CD4-positive, alpha-beta T cell treated with Interferon alpha-2 for 1 hour (primary cell): ENCODE results near the gene SMG1.
"Not testable (repeated sequence)": the region's sequence is repeated elsewhere in the genome, so short reads cannot be mapped to it uniquely, and the experiment has no call there.

Experiments
- DNase-seq, 2 donors: peaks; one replicate each; pipeline ENCODE4 v3.0.0-alpha.2; 2020 to 2022

SMG1 gene

DNA sequence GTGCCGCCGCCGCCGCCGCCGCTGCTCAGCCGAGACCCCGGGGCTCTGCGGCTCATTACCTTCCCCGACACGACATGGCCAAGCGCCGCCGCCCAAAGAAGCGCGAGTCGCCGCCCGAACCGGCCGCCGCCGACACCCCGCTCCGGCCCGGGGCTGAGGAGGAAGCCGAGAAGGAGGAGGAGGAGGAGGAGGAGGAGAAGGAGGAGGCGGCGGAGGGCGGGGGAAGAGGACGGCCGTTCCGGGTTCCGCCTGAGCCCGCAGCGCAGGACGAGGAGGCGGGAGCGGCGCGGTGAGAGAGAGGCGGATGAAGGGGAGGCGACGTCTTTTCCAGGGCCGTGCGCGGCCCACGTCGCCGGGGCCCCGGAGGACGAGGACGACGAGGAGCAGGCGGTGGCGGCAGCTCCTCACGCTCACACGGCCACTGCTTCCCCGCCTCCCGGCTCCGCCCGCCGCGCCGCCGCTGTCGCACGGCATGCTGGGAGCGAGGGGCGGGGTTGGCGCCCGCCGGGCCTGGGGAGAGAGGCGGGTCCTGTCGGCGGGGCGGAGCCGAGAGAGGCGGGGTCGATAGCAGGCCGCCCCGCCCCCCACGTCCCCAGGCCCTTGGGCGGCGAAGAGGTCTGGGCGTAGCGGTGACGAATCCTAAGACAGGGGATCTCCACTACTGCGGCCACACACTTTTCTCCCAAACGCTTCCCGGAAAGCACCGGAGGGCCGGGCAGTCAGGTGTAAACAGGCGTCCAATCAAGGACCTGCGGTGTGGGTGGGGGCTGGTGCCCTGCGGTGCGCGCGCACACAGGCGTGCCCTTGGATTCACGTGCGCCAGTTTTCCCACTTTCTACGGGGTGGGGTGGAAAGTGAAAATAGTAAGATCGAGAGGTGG is at the start of gene SMG1:
SMG1 (minus strand) TSS at position 423 of the 880 bp plus-strand sequence; CDS start at position 56, 367 bp downstream.
- peak; percentile 94 to 95 for DNase-seq

DNA sequence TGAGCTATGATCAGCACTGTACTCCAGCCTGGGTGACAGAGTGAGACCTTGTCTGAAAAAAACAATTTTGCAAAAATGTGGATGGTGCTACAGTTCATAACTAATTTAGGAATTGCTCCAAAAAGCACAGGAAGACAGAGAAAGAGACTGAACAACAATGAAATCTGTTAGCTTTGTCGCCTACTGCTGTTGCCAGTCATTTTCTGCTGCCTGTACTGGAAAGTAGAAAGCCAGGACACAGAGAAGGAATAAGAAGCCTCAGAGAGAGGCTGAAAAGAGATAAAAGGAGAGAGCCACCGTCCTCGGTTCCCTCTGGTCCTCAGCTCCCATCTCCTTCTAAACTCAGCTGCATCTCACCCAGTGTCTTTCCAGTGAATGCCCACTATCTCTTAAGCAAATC is 48.9 kb upstream of the SMG1 start:
- no peak for DNase-seq

DNA sequence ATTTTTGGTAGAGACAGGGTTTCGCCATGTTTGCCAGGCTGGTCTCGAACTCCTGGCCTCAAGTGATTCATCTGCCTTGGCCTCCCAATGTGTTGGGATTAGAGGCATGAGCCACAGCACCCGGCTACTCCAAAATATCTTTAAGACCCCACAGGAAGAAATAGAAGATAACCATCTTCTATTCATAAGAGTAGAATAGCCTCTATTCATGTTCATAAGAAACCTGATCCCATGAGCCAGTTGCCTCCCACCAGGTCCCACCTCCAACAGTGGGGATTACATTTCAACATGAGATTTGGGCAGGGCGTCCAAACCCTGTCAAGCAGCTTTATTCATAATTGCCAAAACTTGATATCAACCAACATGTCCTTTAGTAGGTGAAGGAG is 43.6 kb upstream of the SMG1 start:
- DNase-seq, result no peak

DNA sequence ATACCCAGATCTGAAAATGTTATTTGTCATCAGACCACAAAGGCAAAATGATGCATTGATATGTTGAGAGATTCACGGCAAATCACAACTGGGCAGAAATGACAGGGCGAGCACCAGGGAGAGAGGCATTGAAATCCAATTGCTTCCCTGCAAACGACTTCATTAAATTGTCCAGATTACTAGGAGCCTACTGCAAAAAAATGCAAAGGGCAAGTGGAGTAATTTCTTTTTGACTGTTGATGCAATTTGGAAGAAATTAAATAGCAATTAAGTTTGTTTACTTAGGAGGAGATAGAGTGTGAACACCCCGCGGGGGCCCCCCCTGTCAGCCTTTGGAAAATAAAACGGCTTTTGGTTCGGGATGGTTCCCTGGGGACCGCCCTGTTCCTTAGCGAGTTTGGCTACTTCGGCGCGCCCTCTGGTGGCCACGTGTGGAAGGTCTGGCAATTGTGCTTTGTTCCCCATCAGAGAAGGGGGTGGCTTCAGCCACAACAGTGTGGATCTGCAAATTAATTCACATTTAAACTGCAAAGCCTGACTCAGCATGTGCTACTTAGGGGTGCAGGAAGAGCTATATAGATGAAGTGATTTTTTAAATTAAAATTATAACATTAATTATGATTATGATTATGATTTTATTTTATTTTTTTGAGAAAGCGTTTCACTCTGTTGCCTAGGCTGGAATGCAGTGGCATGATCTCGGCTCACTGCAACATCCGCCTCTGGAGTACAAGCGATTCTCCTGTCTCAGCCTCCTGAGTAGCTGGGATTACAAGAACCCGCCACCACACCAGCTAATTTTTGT is 43.0 kb upstream of the SMG1 start:
- peak; percentile 67 to 77 for DNase-seq

DNA sequence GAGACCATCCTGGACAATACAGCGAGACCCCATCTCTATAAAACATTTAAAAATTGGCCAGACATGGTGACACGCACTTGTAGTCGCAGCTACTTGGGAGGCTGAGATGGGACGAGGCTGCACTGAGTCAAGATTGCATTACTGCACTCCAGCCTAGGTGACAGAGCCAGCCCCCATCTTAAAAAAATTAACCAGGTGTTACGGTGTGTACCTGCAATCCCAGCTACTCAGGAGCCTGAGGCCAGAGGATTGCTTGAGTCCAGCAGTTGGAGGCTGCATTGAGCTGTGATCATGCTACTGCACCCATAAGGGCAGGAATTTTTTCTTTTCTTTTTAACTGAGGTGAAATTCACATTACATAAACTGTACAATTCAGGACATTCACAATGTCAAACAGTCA is 40.6 kb upstream of the SMG1 start:
- no peak for DNase-seq

DNA sequence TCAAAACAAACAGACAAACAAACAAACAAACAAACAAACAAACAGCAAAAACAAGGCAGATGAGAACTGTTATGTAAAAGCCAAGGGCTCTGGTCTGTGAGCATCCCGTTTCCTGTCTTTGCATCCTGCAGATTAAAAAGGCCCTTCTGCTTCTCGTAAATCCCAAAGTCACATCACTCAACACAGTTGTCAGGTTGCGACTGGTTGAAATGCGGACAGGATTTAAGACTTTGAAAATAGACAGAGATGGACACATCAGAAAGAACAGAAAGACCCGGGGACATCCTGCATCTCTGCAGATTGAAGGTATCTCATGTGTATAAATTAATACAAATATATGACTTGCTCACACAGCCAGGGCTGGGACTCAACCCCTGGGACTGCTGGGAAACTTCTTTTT is 39.3 kb upstream of the SMG1 start:
- no peak for DNase-seq

DNA sequence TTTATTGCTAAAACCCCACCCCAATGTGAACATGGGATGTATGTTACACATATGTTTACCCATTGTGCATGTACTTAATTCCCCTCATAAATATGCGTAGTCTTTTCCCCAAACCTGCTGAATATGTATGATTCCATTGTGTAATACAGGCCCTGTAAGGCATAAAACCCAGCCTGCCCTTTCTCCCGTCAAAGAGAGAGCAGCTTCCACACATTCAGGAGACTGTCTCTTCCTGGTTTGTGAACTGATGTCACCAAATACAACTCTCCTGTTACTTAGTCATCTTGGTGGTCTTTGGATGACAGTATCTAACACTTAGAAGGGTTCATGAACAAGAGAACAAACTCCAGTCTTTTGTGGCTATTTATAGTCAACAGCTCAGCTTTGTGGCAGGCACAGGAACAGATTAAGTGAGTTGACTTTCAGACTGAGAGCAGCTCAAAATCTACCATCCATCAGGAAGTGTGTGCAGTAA is 32.9 kb upstream of the SMG1 start:
- no peak for DNase-seq

DNA sequence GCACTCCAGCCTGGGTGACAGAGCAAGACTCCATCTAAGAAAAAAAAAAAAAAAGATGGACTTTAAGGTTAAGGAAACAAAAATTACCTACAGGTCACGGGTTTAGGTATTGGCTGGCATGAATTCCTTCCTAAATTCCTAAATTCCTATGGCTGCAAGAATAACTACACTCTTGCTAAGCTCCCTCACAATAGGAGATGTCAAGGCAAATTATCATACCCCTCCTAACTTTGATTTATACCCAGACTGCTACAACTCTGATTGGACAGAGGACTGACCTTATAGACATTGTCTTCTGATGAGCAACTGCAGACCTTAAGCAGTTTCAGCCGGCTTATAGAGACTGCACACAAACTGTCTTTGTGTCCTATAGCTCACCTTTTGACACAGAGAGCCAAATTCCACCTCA is 32.4 kb upstream of the SMG1 start:
- no peak for DNase-seq

DNA sequence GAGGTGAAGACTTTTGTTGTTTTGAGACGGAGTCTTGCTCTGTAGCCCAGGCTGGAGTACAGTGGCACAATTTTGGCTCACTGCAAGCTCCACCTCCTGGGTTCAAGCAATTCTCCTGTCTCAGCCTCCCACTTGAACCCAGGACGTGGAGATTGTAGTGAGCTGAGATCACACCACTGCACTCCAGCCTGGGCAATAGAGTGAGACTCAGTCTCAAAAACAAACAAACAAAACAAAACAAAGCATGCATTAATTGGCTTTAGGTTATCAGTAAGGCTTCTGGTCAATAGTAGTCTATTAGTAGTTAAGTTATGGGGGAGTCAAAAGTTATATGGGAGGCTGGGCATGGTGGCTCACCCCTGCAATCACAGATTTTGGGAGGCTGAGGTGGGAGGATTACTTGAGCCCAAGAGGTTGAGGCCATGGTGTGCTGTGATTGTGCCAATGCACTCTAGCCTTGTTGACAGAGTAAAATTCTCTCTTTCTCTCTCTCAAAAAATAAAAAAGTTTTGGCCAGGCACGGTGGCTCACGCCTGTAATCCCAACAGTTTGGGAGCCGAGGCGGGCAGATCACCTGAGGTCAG is 30.5 kb upstream of the SMG1 start:
- DNase-seq, result not testable (repeated sequence)

DNA sequence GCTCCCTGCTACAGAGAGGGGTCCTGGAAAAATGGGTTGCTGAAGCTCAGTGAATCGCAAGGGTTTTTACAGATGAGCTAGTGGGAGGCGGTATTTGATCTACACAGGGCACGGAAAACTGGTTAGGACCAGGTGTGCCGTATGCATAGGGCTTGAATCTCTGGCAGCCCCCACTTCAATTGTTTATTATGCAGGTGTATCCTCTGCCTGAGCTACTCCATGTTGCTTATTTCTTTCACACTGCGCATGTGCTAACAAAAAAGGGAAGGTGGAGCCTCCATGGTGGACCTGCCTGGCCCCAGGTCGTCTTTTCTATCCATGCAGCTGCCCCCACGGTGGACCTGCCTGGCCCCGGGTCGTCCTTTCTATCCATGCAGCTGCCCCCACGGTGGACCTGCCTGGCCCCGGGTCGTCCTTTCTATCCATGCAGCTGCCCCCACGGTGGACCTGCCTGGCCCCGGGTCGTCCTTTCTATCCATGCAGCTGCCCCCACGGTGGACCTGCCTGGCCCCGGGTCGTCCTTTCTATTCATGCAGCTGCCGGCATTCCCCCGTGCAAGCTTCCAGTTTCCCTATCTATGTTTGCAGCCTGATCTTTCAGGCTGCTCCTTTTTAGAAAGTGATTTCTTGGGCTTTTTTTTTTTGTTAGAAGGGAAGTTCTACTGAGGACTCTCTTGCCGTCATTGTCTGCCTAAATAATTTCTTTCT is 29.8 kb upstream of the SMG1 start:
- DNase-seq, result peak in 1 of 2 donors; percentile 35

DNA sequence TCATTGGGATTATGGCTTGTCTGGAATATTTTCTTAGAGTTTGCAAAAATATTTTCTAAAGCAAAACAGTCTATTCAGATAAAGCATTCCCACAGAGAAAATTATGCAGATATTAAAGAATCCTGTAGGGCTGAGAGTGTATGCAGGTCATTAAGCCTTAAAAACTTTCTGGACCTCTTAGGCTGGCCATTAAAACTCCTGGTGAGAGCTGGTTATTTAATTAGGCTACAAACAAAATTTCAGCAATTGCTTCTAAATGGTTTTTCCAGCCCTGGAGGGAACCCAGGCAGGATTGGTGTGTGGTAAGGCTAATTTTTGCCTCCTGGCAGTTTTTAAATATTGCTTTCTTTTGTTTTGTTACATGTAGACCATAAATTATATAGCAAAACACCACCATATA is 27.3 kb upstream of the SMG1 start:
- DNase-seq, result no peak

DNA sequence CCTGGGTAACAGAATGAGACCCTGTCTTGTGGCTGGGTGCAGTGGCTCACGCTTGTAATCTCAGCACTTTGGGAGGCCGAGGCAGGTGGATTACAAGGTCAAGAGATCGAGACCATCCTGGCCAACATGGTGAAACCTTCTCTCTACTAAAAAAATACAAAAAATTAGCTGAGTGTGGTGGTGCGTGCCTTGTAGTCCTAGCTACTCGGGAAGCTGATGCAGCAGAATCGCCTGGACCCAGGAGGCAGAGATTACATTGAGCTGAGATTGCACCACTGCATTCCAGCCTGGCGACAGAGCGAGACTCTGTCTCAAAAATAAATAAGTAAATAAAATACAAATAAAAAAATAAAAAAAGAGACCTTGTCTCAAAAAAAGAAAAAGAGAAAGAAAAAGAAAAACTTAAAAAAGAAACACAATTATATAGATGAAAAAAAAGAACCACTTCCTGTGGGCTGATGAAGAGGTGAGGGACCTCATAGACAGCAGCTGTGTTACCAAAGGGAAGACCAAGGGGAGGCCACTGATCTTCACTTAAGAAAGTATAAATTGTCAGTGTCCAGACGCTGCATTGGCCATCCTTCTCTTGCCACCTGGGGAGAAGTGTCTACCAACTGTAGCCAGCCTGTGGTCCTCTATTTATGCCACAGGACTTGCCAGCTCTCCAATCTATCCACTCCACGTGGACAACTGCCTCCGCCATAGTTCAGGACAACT is 24.4 kb upstream of the SMG1 start:
- DNase-seq, result no peak

DNA sequence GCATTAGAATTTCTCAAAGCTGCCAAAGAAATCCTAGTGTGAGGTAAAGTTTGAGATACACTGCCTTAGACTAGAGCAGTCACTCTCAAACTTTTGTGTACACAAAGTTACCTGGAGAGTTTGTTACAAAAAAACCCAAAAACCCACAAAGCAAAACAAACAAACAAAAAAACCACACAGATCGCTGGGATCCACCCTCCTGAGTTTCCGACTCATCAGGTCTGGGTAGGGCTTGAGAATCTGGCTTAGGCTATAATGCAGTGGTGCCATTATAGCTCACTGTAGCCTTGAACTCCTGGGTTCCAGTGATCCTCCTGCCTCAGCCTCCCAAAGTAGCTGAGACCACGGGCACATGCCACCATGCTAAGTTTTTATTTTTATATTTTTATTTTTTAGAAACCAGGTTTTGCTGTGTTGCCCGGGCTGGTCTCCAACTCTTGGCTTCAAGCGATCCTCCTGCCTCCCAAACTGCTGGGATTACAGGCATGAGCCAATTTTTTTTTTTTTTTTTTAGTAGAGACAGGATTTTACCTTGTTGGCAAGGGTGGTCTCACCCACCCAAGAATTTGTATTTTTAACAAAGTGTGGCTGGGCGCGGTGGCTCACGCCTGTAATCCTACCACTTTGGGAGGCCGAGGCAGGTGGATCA is 22.3 kb upstream of the SMG1 start:
- DNase-seq, result no peak

DNA sequence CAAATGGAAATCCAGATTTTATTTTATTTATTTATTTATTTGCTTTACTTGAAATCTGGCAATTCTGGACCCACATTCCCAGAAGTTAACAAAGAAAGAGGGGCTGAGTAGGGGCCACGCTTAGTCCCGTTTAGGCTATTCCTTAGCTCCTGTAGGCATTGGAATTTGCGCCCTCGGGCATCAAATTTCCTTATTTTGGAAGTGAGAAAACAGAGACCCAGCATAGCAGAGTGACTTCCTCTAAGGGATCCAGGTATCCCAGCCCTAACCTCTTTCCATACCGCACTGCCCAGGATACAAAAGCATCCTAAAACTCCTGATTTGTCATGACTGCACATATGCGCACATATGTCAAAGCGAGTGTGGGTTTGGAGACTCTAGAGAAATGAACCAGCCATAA is 19.0 kb upstream of the SMG1 start:
- DNase-seq, result no peak

DNA sequence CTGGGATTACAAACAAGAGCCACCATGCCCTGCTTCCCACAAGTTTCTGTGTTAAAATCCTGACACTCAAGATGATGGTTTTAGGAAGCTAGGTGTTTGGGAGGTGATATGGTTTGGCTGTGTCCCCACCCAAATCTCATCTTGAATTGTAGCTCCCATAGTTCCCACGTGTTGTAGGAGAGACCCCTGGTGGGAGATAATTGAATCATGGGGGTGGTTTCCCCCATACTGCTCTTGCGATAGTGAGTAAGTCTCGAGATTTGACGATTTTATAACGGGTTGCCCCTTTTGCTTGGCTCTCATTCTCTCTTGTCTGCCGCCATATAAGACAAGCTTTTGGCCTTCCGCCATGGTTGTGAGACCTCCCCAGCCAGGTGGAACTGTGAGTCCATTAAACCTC is 17.2 kb upstream of the SMG1 start:
- no peak for DNase-seq

DNA sequence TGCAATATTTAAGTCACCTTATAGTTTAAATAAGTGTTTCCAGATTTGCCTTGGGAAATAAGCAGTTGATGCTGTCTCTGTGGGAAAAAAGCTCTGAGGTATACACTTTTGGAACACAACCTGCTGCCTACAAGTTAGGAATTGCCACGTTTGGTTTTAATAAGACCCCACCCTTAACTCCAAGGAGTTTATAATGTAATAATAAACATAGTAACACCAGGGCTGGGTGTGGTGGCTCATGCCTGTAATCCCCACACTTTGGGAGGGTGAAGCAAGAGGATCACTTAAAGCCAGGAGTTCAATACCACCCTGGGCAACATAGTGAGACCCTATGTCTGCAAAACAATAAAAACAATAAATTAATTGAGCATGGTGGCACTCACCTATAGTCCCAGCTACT is 15.9 kb upstream of the SMG1 start:
- DNase-seq, result no peak

DNA sequence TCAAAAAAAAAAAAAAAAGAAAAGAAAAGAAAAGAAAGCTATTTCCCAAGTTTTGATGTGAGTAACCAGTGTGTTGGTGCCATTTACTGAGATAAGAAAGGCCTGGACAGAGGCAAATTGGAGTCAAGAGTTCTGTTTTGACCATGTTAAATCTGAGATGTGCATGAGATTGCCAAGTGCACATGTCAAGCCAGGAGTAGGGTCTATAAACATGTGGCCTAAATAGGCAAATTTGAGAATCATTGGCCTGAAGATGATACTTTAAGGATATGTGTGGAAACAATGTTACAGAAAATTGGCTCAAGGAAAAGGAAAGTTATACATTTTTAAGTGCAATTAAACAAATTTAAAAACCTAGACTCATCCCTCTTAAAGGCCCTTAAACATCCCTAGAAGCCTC is 15.3 kb upstream of the SMG1 start:
- no peak for DNase-seq

DNA sequence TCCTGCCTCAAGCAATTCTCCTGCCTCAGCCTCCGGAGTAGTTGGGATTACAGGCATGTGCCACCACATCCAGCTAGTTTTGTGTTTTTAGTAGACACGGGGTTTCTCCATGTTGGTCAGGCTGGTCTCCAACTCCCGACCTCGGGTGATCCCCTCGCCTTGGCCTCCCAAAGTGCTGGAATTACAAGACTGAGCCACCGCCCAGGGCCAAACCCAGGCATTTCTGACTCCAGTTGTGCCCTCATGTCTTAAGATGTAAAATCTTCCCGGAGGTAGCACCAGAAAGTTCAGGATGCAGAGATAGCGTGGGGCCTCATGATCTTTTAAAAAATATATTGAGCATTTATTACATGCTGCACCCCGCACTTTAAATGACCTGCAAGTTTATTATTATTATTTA is 12.8 kb upstream of the SMG1 start:
- DNase-seq, result no peak

DNA sequence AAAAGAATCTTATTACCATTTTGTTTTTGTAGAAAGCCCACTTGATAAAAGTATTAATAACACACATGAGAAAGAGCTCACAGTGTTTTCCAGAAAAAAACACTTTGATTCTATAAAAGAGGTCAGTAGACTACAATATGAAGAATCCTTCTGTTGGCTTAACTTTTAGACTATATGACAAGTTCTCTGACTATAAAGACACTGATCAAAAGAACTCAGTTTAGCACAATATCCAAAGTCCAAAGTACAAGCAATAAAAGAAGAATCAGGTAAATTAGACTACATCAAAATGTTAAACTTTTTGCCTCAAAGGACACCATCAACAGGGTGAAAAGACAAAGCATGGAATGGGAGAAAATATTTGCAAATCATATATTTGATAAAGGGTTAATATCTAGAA is 11.2 kb upstream of the SMG1 start:
- no peak for DNase-seq

DNA sequence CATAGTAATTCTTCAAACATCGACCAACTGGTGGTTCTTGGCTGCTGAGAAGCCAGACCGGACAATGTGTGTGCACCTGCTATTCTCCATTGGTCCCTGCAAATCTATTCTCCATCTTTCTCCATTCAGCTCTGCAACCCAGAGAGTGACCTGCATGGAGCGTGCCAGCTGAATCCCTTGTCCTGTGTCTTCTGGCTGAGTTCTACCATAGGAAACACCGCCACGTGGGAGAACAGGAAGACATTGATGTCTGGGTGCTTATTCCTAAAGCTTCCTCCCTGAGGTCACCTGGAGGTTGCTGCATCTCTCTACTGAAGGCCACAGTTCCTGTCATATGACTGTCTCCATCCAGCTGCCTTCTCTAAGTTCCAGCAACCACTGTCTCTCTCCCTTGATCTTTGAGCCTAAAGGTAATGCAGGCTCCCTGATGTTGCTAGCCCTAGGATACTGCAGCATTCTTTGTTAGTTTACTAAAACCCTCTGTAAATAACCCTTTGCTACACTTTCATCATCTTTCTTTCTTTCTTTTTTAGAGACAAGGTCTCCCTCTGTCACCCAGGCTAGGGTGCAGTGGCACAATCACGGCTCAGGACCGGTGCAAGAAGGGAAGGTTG is 10.6 kb upstream of the SMG1 start:
- no peak for DNase-seq

DNA sequence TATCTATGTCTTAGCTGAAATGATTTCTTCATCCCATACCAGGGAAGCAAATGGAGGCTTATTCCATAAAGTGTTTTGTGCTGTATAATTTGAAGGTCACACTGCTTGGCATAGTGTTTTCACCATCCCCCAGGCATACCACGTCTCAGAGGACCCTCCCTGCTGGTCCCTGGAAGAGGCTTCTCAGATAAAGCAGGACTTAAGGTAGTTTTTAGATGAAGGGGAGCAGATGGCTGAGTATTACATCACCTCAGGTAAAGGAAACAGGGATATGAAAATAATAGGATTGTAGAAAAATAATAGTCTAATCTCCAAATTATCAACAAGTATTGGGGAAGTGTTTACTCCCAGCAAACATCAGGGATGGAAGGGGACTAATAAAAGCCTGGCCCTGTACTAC is 7.3 kb upstream of the SMG1 start:
- no peak for DNase-seq
